H1 (cell line): Measurements from ENCODE around the gene SMIM41. TPM values are rescaled to one million over a fixed set of nuclear protein-coding genes. Genes with fewer than 3 reads are reported as not detected.

ENCODE experiments used
- EZH2 ChIP-seq: fragments of 200-600 bp; sonication (generic); IDR thresholded peaks from 2 replicates; pipeline ENCODE4 v1.7.1; 2012; ENCODE audit warnings: low read depth, mild to moderate bottlenecking, moderate library complexity, low read length, inconsistent platforms; ENCODE audit not compliant: severe bottlenecking
- GABPA ChIP-seq: IDR thresholded peaks from 2 replicates; pipeline ENCODE4 v1.6.1; 2011; ENCODE audit warnings: mild to moderate bottlenecking, low read length, moderate library complexity, borderline replicate concordance; ENCODE audit not compliant: insufficient read depth
- HDAC2 ChIP-seq, 2 experiments: fragments of 300-600 bp in 1 of 2; sonication (generic) in 1 of 2; IDR thresholded peaks; 2 replicates each; pipeline ENCODE4 v1.6.1; 2011 to 2012; ENCODE audit warnings: low read depth in 2 of 2, low read length in 2 of 2, mild to moderate bottlenecking in 2 of 2, moderate library complexity in 2 of 2, borderline replicate concordance in 1 of 2, inconsistent platforms in 1 of 2
- KDM5A ChIP-seq: fragments of 200-600 bp; IDR thresholded peaks from 2 replicates; pipeline ENCODE4 v1.7.1; 2012; ENCODE audit warnings: mild to moderate bottlenecking, low read length, inconsistent platforms, mixed read lengths
- POLR2AphosphoS5 ChIP-seq: IDR thresholded peaks from 2 replicates; pipeline ENCODE4 v1.6.1; 2011; ENCODE audit warnings: low read depth, low read length
- SIN3A ChIP-seq, 2 experiments: IDR thresholded peaks in 1 of 2; conservative IDR thresholded peaks in 1 of 2; 2 replicates each; pipeline ENCODE4 v1.6.1; 2011 to 2012; ENCODE audit warnings: low read length in 2 of 2, improper control_type of control experiment in 1 of 2, low read depth in 1 of 2, mild to moderate bottlenecking in 1 of 2
- SP1 ChIP-seq: IDR thresholded peaks from 2 replicates; pipeline ENCODE4 v1.6.1; 2011; ENCODE audit warnings: low read depth, low read length
- SP4 ChIP-seq: IDR thresholded peaks from 2 replicates; pipeline ENCODE4 v1.6.1; 2012; ENCODE audit warnings: low read length, inconsistent platforms
- SUZ12 ChIP-seq: fragments of 200-600 bp; sonication (generic); IDR thresholded peaks from 2 replicates; pipeline ENCODE4 v1.6.1; 2012; ENCODE audit warnings: mild to moderate bottlenecking, inconsistent platforms, low read length, moderate library complexity, mixed read lengths
- TAF1 ChIP-seq: IDR thresholded peaks from 2 replicates; pipeline ENCODE4 v1.6.1; 2011; ENCODE audit warnings: mild to moderate bottlenecking, low read depth, low read length
- polyA plus RNA-seq, 7 experiments: library from polyadenylated mRNA; depleted of rRNA in 3 of 7; stranded (reverse) in 5 of 7; unstranded in 2 of 7; fragments of >200 nt in 5 of 7; fragments of 200-250 nt in 2 of 7; gene quantifications; 1 replicate in 5 of 7; 2 replicates in 1 of 7; 4 replicates in 1 of 7; pipeline versions ENCODE4 v1.2.1 to v1.2.3, GENCODE V29; 2011 to 2013; ENCODE audit warnings: missing spikeins in 2 of 7, mixed read lengths in 2 of 7
- total RNA-seq: library from RNA; stranded (reverse); fragmentation: NEBNext Ultra II Directional; extraction: Animal tissue kit (Norgen Biotek cat#: 25700); gene quantifications from 2 replicates; pipeline ENCODE4 v1.2.1, GENCODE V29; 2021
- TF ChIP-seq, protein P1 (sequence below): fragments of 300-600 bp; sonication (generic); IDR thresholded peaks from 2 replicates; pipeline ENCODE4 v1.7.1; 2012; ENCODE audit warnings: low read length, moderate library complexity, mild to moderate bottlenecking, inconsistent platforms; ENCODE audit not compliant: insufficient replicate concordance

SMIM41 gene
- total and polyA plus RNA-seq, 2 of the 8 experiments (the other 6 are each of a cell fraction or from before 2014, with no cell fraction given): 0.28 to 0.98 TPM

DNA sequence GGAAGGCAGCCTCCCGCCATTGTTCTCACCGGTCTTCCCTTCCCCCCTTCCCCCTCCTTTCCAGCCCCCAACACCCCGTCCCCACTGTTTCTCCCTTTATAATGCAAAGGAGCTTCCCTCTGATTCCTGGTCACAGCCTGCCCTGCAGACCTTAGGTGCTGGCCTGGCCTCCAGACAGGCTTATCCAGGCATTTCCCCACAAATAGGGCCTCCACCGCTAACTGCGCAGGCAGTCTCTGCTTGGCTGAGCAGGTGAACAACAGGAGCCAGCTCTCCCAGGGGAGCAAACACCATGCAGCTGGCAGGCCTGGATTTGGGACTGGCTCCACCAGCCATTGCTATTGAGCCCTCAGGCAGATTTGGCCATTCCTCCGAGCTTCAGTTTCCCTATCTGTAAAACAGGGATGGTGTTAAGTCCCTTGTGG is 46.0 kb downstream of the SMIM41 start (continued):
- TF ChIP-seq EZH2 (no peak), POLR2AphosphoS5 (peak; percentile 64; the same call in 1 of the 2 replicates), SUZ12 (no peak), GABPA (no peak), HDAC2 (IDR thresholded peaks at IDR 0.05; ENCODE audit: borderline replicate concordance in 1 of 2, low read depth in 2 of 2, low read length in 2 of 2) (peak in 1 of 2 experiments; percentile 88; a peak in 1 of 4 replicates), SIN3A (conservative IDR thresholded peaks at IDR 0.05 in 1 of 2, IDR thresholded peaks at IDR 0.05 in 1 of 2; ENCODE audit: low read depth in 1 of 2, low read length in 2 of 2) (no peak), TAF1 (peak; percentile 72), KDM5A (no peak), SP4 (no peak), SP1 (0 out of 2 replicates have a peak, but pooled peaks have one; percentile 58)
- TF ChIP-seq, protein P1, sequence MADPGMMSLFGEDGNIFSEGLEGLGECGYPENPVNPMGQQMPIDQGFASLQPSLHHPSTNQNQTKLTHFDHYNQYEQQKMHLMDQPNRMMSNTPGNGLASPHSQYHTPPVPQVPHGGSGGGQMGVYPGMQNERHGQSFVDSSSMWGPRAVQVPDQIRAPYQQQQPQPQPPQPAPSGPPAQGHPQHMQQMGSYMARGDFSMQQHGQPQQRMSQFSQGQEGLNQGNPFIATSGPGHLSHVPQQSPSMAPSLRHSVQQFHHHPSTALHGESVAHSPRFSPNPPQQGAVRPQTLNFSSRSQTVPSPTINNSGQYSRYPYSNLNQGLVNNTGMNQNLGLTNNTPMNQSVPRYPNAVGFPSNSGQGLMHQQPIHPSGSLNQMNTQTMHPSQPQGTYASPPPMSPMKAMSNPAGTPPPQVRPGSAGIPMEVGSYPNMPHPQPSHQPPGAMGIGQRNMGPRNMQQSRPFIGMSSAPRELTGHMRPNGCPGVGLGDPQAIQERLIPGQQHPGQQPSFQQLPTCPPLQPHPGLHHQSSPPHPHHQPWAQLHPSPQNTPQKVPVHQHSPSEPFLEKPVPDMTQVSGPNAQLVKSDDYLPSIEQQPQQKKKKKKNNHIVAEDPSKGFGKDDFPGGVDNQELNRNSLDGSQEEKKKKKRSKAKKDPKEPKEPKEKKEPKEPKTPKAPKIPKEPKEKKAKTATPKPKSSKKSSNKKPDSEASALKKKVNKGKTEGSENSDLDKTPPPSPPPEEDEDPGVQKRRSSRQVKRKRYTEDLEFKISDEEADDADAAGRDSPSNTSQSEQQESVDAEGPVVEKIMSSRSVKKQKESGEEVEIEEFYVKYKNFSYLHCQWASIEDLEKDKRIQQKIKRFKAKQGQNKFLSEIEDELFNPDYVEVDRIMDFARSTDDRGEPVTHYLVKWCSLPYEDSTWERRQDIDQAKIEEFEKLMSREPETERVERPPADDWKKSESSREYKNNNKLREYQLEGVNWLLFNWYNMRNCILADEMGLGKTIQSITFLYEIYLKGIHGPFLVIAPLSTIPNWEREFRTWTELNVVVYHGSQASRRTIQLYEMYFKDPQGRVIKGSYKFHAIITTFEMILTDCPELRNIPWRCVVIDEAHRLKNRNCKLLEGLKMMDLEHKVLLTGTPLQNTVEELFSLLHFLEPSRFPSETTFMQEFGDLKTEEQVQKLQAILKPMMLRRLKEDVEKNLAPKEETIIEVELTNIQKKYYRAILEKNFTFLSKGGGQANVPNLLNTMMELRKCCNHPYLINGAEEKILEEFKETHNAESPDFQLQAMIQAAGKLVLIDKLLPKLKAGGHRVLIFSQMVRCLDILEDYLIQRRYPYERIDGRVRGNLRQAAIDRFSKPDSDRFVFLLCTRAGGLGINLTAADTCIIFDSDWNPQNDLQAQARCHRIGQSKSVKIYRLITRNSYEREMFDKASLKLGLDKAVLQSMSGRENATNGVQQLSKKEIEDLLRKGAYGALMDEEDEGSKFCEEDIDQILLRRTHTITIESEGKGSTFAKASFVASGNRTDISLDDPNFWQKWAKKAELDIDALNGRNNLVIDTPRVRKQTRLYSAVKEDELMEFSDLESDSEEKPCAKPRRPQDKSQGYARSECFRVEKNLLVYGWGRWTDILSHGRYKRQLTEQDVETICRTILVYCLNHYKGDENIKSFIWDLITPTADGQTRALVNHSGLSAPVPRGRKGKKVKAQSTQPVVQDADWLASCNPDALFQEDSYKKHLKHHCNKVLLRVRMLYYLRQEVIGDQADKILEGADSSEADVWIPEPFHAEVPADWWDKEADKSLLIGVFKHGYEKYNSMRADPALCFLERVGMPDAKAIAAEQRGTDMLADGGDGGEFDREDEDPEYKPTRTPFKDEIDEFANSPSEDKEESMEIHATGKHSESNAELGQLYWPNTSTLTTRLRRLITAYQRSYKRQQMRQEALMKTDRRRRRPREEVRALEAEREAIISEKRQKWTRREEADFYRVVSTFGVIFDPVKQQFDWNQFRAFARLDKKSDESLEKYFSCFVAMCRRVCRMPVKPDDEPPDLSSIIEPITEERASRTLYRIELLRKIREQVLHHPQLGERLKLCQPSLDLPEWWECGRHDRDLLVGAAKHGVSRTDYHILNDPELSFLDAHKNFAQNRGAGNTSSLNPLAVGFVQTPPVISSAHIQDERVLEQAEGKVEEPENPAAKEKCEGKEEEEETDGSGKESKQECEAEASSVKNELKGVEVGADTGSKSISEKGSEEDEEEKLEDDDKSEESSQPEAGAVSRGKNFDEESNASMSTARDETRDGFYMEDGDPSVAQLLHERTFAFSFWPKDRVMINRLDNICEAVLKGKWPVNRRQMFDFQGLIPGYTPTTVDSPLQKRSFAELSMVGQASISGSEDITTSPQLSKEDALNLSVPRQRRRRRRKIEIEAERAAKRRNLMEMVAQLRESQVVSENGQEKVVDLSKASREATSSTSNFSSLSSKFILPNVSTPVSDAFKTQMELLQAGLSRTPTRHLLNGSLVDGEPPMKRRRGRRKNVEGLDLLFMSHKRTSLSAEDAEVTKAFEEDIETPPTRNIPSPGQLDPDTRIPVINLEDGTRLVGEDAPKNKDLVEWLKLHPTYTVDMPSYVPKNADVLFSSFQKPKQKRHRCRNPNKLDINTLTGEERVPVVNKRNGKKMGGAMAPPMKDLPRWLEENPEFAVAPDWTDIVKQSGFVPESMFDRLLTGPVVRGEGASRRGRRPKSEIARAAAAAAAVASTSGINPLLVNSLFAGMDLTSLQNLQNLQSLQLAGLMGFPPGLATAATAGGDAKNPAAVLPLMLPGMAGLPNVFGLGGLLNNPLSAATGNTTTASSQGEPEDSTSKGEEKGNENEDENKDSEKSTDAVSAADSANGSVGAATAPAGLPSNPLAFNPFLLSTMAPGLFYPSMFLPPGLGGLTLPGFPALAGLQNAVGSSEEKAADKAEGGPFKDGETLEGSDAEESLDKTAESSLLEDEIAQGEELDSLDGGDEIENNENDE: no peak
